IMR-90 (cell line): ENCODE results near the gene TCF19. TPM values are rescaled to one million over a fixed set of nuclear protein-coding genes. Genes with fewer than 3 reads are reported as not detected.

Source experiments
- ATAC-seq: fragments of 200-7000 bp; cut with Tn5 transposase; 2 replicates; pipeline ENCODE4 v1.9.1; 2020; ENCODE audit warnings: low read depth, mild to moderate bottlenecking, moderate library complexity
- BruUV-seq: library from RNA; stranded (reverse); fragments of 400-500 nt; replicated peaks from 2 replicates; lab custom pipeline; 2021; lab: Mats Ljungman, UMichigan
- CTCF ChIA-PET: fragments of 300-600 bp; formaldehyde crosslinking; extraction: SDS; loops from one replicate; lab custom pipeline; 2021; ENCODE audit warnings: antibody characterized with exemption; lab: Yijun Ruan, JAX
- POLR2A ChIA-PET: fragments of 300-600 bp; sonication (Branson Sonifier 250); formaldehyde crosslinking; loops from one replicate; lab custom pipeline; 2022; ENCODE audit warnings: antibody characterized with exemption; ENCODE audit not compliant: unreplicated experiment; lab: Charles Lee
- DNase-seq: peaks from one replicate; pipeline ENCODE4 v3.0.0; 2013
- H2AFZ ChIP-seq: replicated peaks from 2 replicates; pipeline ENCODE3; 2013; ENCODE audit warnings: low read length, mild to moderate bottlenecking; ENCODE audit not compliant: poor library complexity
- H2AK5ac ChIP-seq: 2 replicates; pipeline ENCODE4 v1.6.1; 2013; ENCODE audit warnings: low read depth, low read length, inconsistent platforms
- H2AK9ac ChIP-seq: replicated peaks from 2 replicates; pipeline ENCODE3; 2013; ENCODE audit warnings: mild to moderate bottlenecking, low read depth, low read length, moderate library complexity; ENCODE audit not compliant: poor library complexity
- H2BK120ac ChIP-seq: 2 replicates; pipeline ENCODE4 v1.6.1; 2013; ENCODE audit warnings: low read depth, low read length, inconsistent platforms
- H2BK15ac ChIP-seq: 3 replicates; pipeline ENCODE4 v1.6.1; 2013; ENCODE audit warnings: low read depth, low read length, inconsistent platforms
- H2BK20ac ChIP-seq: 2 replicates; pipeline ENCODE4 v1.6.1; 2013; ENCODE audit warnings: low read depth, mild to moderate bottlenecking, inconsistent platforms, low read length, moderate library complexity
- H2BK5ac ChIP-seq: 2 replicates; pipeline ENCODE4 v1.6.1; 2013; ENCODE audit warnings: mild to moderate bottlenecking, low read depth, low read length, inconsistent platforms; ENCODE audit not compliant: poor library complexity, severe bottlenecking
- H3K14ac ChIP-seq: replicated peaks from 2 replicates; pipeline ENCODE4 v1.6.1; 2013; ENCODE audit warnings: low read depth, low read length, inconsistent platforms
- H3K18ac ChIP-seq: 2 replicates; pipeline ENCODE4 v1.6.1; 2013; ENCODE audit warnings: low read depth, low read length, control low read depth
- H3K23ac ChIP-seq: 2 replicates; pipeline ENCODE4 v1.6.1; 2013; ENCODE audit warnings: low read depth, low read length, inconsistent platforms
- H3K27ac ChIP-seq: 2 replicates; pipeline ENCODE4 v1.5.1; 2013; ENCODE audit warnings: mild to moderate bottlenecking, control low read depth, low read length; ENCODE audit not compliant: insufficient read depth
- H3K27me3 ChIP-seq: 2 replicates; pipeline ENCODE4 v1.6.1; 2013; ENCODE audit warnings: low read length; ENCODE audit not compliant: control insufficient read depth, insufficient read depth
- H3K36me3 ChIP-seq: 2 replicates; pipeline ENCODE4 v1.6.1; 2013; ENCODE audit warnings: low read length, mixed read lengths; ENCODE audit not compliant: control insufficient read depth, insufficient read depth
- H3K4ac ChIP-seq: 2 replicates; pipeline ENCODE4 v1.6.1; 2013; ENCODE audit warnings: low read depth, low read length, inconsistent platforms
- H3K4me1 ChIP-seq: 2 replicates; pipeline ENCODE4 v1.6.1; 2013; ENCODE audit warnings: low read length, mixed read lengths; ENCODE audit not compliant: control insufficient read depth, insufficient read depth
- H3K4me2 ChIP-seq: 2 replicates; pipeline ENCODE4 v1.6.1; 2013; ENCODE audit warnings: low read depth, mild to moderate bottlenecking, control low read depth, low read length, moderate library complexity
- H3K4me3 ChIP-seq: 2 replicates; pipeline ENCODE4 v1.5.1; 2013; ENCODE audit warnings: low read depth, mild to moderate bottlenecking, control low read depth, low read length, moderate library complexity; ENCODE audit not compliant: insufficient read depth
- H3K56ac ChIP-seq: 2 replicates; pipeline ENCODE4 v1.6.1; 2013; ENCODE audit warnings: low read length, inconsistent platforms; ENCODE audit not compliant: insufficient read depth; ENCODE audit errors: extremely low read depth
- H3K79me1 ChIP-seq, 2 experiments: 2 replicates each; pipeline ENCODE4 v1.6.1; 2013; ENCODE audit warnings: low read length in 2 of 2, inconsistent platforms in 1 of 2, low read depth in 1 of 2
- H3K9ac ChIP-seq: 2 replicates; pipeline ENCODE4 v1.6.1; 2013; ENCODE audit warnings: low read depth, low read length, control low read depth
- H3K9me1 ChIP-seq: 2 replicates; pipeline ENCODE4 v1.6.1; 2013; ENCODE audit warnings: low read length, inconsistent platforms; ENCODE audit not compliant: insufficient read depth
- H3K9me3 ChIP-seq: 2 replicates; pipeline ENCODE4 v1.6.1; 2013; ENCODE audit warnings: low read length; ENCODE audit not compliant: control insufficient read depth, insufficient read depth
- H4K20me1 ChIP-seq: 2 replicates; pipeline ENCODE4 v1.6.1; 2013; ENCODE audit warnings: low read length, inconsistent platforms; ENCODE audit not compliant: insufficient read depth
- H4K5ac ChIP-seq: 2 replicates; pipeline ENCODE4 v1.6.1; 2013; ENCODE audit warnings: mild to moderate bottlenecking, low read depth, low read length, control low read depth
- H4K8ac ChIP-seq, 2 experiments: 2 replicates each; pipeline ENCODE4 v1.6.1; 2013; ENCODE audit warnings: low read depth in 2 of 2, low read length in 2 of 2, control low read depth in 1 of 2, inconsistent platforms in 1 of 2
- H4K91ac ChIP-seq: 2 replicates; pipeline ENCODE4 v1.6.1; 2013; ENCODE audit warnings: low read depth, low read length, inconsistent platforms; ENCODE audit not compliant: insufficient read depth
- RFX5 ChIP-seq: IDR thresholded peaks from 2 replicates; pipeline ENCODE4 v1.8.0; 2012; ENCODE audit warnings: low read depth, mild to moderate bottlenecking, low read length, moderate library complexity
- SMC3 ChIP-seq: fragments of 150-350 bp; IDR thresholded peaks from 2 replicates; pipeline ENCODE4 v1.6.1; 2016; ENCODE audit warnings: low read depth, mild to moderate bottlenecking, antibody characterized with exemption, low read length, moderate library complexity
- USF2 ChIP-seq: fragments of 150-350 bp; IDR thresholded peaks from 2 replicates; pipeline ENCODE4 v1.6.1; 2017; ENCODE audit warnings: mild to moderate bottlenecking, antibody characterized with exemption, low read length, low read depth
- WGBS, 2 experiments: methylation state at CpG; one replicate each; pipeline versions ENCODE4 v1.1.5 to v1.1.7; 2013; ENCODE audit warnings: missing lambda C conversion rate in 2 of 2; ENCODE audit not compliant: insufficient read length in 1 of 2; ENCODE audit errors: extremely low coverage in 2 of 2; 5-methylcytosine and 5-hydroxymethylcytosine counted together
- dilution Hi-C: fragments of 300-500 bp; cut with HindIII; formaldehyde crosslinking; loops from one replicate; pipeline ENCODE4 v1.14.3; 2018; ENCODE audit warnings: low sequenced_read_pairs; ENCODE audit not compliant: unreplicated experiment
- in situ Hi-C: fragments of 300-500 bp; cut with MboI; formaldehyde crosslinking; loops from 3 replicates; pipeline ENCODE4 v1.14.3; 2019; ENCODE audit warnings: low sequenced_read_pairs, inconsistent platforms, mixed read lengths
- intact Hi-C: fragments of 100-400 bp; cut with micrococcal nuclease; formaldehyde crosslinking; loops from 2 replicates; pipeline ENCODE4 v1.10.0; 2022
- polyA plus RNA-seq, 3 experiments: library from polyadenylated mRNA; depleted of rRNA; stranded (reverse); fragments of >200 nt; gene quantifications; 2 replicates each; pipeline ENCODE4 v1.2.3, GENCODE V29; 2012; ENCODE audit warnings: low replicate concordance in 1 of 3
- total RNA-seq: library from RNA; depleted of rRNA; stranded (reverse); fragments of >200 nt; gene quantifications from 2 replicates; pipeline ENCODE4 v1.2.3, GENCODE V29; 2012

The TCF19 gene
- total and polyA plus RNA-seq, 2 of the 4 experiments (the other 2 are of a cell fraction), result 13.1 to 14.2 TPM

- Histone ChIP-seq H3K9ac (no peak overlapping the region), H3K9me1 (peaks cover 15% of the 10 kb centered on the region), H2AK5ac (peak overlapping the region; percentile 74), H3K23ac (0 out of 2 replicates have a peak overlapping the region, but pooled peaks have one; percentile 24), H2AK9ac (peak overlapping the region; percentile 57), H3K79me1 (peaks cover 0 to 9% of the 10 kb centered on the region in 2 experiments; a peak in 2 of 4 replicates), H3K9me3 (no peaks in the 10 kb centered on the region), H3K4me3 (no peak overlapping the region), H4K8ac (no peak overlapping the region), H3K27ac (no peak overlapping the region), H2BK20ac (0 out of 2 replicates have a peak overlapping the region, but pooled peaks have one; percentile 82), H2BK15ac (peak overlapping the region; percentile 78; the same call in 2 of the 3 replicates), H3K4me1 (peaks cover 11% of the 10 kb centered on the region), H4K91ac (no peak overlapping the region), H3K14ac (no peak overlapping the region), H2BK5ac (no peak overlapping the region), H3K56ac (no peak overlapping the region), H4K5ac (no peak overlapping the region), H3K27me3 (peaks cover 6% of the 10 kb centered on the region; the same call in 1 of the 2 replicates), H3K18ac (no peak overlapping the region), H2AFZ (no peak overlapping the region), H3K36me3 (no peaks in the 10 kb centered on the region), H2BK120ac (no peak overlapping the region), H3K4me2 (no peak overlapping the region), H3K4ac (no peak overlapping the region), H4K20me1 (no peaks in the 10 kb centered on the region)
- intact Hi-C loops (no loop called here), in situ Hi-C loops (no loop called here), dilution Hi-C loops (no loop called here)
- TF ChIP-seq USF2, result no peak
- TF ChIP-seq RFX5, result no peak
- no peak for TF ChIP-seq SMC3
- CTCF ChIA-PET, result interaction anchor here (0.8 to 3.4 kb wide), 2 partner anchors 29 to 36 kb away, joined by 3 to 10 read pairs; no protein-coding TSS in a partner anchor
- DNase-seq (no peak), ATAC-seq (no peak)
- POLR2A ChIA-PET, result no interaction called here
- BruUV-seq, result no TSS peak
- WGBS, 2 experiments, result 91% methylated on average over 7 of the region's 12 CpGs; no CpG with 5 or more reads in 1 of the 2 experiments
Observed at GRCh38 chr6:31115941-31116560, 42.3 kb upstream of the TCF19 start.
